GM18499 (cell line): ENCODE data around the gene ATF6.

Experiments used
- ATAC-seq: cut with Tn5 transposase; IDR thresholded peaks from one replicate; pipeline ENCODE4 v1.9.1; 2021; ENCODE audit warnings: moderate number of reproducible peaks; ENCODE audit not compliant: insufficient read depth, unreplicated experiment

Gene ATF6

DNA sequence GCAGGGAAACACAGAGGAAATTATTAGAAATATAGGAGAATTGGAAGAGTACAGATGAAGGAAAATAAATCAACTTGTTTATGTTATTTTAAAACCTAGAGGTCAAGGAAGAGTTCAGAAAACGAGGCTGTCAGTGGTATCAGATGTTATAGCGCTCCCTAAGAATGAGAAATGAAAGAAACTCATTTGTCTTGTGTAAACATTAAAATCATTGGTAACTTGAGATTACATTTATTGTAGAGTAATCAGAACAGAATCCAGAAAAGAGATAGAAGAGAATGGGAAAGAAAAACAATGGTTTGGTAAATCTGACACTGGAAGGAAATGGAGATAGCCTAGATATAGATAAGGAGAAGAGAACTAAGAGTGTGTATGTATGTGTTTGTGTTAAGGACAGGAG is 106.4 kb downstream of the ATF6 start:
- no peak for ATAC-seq

DNA sequence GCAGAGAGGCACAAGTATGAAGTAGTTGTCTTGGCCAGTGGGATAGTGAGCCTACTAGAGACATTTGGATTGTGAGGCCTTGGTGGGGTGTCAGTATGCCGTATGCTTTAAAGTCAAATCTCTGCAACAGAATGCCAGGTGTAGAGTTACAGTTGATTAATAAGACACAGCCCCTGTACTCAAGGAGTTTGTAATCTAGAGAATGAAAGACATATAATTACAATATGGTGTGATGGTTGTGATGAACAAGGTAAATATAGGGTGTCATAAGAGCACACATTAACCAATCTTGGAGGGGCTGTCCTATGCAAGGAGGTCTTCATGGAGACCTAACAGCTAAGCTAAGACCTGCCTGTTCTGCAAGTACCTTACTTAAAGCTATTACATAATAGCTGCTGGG is 113.1 kb downstream of the ATF6 start:
- no peak for ATAC-seq

DNA sequence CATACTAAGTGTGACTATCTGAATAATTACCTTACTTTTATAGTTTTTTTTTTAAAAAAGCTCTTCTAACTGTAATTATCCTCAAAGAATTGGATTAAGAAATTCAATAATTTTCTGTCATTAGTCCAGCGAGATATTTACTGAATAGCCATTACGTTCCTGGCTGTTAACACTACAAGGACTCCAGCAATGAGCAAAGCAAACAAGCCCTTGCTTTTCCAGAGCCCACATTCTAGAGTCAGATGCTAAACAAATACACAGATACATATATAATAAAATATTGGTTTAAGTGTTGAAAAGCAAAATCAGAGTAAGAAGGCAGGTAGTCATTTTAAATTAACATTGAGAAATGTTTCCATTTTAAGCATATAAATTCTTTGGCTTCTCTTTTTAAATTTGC is 118.4 kb downstream of the ATF6 start:
- ATAC-seq: no peak

DNA sequence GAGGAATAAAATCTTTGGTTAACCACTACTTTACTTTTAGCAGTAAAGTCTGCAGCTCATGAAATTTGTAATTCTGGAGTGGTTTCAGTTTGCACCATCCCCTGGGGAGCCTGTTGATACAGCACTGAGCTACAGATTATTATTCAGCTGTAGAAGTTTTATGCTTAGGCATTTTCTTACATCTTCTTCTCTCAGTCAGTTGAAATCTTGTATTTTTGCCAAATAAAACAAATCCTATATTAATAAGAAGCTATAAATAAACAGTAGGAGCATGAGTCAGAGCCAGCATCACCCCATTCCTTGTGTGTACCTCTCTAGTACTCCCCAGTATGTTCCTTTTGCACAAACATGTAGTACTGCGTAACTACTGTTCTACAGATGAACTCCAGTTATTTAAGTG is 118.9 kb downstream of the ATF6 start:
- no peak for ATAC-seq

DNA sequence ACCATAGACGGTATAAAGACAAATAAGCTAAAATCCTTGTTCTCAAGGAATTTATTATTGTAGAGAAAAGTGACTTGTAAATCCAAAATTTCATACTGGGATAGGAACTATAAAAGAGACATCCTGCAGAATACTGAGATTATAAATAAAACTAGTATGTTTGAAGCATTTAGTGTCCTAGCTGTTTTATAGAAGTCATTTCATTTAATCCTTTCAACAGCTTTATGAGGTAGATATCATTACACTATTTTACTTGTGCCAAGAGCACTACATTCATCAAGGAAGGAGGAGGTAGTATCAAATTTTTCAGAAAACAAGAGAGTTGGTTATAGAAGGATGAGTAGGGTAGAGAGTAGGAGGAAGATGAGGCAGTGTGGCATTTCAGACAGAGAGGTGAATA is 119.6 kb downstream of the ATF6 start:
- no peak for ATAC-seq

DNA sequence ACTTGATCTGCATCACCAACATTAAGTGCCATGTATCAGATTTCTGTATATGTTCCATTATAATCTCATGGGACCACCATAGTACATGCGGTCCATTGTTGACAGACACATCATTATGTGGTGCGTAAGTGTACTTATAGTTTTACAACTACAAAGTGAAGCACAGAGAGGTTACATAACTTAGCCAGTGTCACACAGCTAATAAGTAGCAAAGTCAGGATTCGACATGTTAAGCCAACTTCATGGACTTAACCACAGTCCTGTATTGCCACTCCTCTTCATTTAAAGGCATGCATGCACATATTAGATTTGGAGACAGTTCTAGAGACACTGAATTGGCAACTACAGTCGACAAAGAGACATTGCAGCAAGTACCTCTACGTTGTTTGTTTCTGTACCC is 120.5 kb downstream of the ATF6 start:
- no peak for ATAC-seq

DNA sequence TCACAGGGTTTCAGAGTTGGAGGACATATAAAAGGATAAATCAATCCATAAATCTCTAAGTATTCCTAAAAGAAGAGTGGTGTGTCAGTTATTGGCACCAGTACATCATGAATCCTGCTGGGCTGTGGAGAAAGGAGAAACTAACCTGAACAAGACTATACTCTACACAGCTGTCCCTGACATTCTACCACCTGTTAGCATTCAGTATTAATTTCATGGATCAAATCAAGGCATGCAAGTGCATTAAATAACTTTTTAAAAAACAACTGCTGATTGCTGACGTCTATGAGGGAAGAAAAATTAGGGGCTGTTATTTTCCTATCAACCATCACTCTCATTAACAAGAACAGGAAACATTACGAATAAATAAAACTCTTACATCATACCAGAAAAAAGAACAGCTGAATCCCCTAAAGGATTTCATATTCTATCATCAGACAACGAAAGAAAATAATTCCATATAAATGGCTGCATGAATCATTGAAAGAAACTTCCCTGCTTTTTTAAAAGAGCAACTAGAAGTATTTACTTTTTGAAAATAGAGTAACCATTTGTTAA is 121.7 kb downstream of the ATF6 start:
- no peak for ATAC-seq

DNA sequence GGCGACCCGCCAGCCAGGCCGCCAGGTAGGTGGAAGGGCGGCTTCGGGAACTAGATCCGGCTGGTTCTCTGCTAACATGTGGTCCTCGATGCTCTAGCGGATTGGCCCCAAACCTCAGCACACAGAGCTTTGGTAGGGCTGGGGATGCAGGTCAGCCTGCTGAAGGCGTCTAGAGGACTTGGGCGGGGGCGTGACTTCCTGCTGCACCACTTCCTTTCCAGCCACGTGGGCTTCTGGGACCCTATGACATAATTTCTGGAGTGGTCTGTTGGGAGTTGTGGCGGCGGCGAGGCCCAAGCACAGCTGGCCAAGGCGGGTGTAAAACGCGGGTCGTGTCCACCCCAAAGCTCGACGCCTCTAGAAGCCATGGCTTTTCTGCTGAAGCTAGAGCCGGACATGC is 124.5 kb downstream of the ATF6 start:
- no peak for ATAC-seq

DNA sequence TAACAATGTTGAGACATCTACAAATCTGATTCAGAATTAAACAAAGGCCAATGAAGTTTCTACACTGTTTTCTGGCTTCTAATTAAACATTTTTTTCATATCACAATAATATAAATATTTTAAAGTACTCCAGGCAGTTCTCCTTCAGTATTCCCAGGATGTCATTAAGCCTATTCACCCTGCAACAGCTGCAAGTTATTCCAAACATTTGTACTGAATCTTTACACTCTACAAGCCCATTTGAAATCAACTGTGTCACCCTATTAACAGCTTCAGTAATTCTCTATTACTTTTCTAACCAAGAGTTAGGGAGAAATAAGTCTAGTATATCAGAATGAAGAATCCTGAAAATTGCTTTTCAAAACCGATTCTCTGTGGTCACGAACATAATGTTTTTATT is 133.0 kb downstream of the ATF6 start:
- no peak for ATAC-seq

DNA sequence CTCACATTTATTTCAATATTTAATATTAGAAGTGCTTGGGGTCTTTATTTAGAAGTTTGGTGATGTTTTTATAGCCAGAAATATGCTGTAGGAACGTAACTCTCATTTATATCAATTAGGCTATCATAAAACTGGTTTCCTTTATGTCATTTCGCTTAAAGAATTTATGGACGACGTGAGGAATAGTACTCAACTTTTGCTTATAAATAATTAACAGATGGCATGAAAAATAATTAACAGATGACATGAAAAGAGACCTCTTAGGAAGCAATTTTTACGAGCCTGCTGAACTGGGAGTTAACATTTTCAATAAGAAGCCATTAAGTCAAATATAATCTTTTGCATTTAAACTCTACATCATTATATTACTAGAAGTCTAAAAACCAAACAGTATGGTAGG is 134.0 kb downstream of the ATF6 start:
- no peak for ATAC-seq

DNA sequence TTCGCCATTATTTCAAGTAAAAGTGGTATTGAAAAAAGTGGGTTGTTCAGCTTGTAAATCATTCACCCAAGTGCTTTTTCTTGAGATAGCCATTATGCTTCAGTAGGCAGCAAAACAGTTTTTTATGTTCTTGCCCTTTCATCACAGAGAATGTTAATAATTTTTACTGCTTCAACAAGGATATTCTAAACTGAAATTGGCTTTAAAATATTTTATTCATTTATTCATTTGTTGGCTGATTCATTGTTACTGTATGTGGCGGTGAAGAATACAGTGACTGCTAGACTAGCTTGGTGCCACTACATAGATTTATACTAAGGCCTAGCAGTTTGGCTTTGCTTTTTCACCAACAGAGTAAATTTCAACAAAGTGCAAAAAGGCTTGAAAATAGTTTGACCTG is 136.1 kb downstream of the ATF6 start:
- no peak for ATAC-seq

DNA sequence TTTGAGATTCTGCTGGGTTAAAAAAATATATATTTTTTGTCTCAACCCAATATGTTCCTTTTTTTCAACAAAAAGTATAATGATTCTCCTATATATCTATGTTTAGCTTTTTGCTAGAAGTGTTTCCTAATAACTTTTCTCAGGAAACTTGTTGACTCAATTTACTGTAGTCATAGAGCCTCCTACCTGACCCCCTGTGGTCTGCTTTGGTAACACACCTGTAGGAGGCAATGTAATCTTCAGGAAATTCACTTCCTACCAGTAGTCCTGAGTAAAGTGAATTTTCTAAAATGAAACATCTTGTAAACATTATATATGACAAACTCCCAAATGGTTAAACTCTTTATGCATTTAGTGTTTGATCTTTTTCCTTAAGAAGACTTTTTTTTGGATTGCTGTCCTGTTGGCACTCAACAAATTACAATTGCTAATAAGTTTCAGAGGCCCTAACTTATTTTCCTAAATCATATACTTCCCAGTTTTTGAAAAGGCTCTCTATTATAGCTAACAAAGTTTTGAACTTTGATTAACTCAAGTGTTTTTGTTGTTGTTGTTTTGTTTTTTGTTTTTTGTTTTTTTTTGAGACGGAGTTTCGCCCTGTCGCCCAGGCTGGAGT is 139.3 kb downstream of the ATF6 start:
- ATAC-seq: no peak

DNA sequence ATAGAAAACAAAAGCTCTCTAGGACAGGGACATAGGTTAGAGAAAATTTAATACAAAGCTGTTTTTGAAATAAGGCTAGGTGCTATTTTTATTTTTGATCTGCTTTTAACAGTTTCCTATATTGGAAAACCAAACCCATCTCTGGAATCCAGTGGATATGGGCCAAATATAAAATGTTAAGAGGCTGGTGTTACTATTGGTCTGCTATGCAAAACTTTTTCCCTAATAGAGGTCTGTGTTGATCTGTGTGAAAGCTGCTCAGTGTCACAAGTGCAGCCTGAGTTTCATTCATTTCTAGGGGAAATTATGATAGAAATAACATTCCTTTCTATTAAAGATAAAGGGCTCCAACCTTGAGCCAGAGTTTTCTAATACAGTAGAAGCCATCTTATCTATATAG is 141.1 kb downstream of the ATF6 start:
- ATAC-seq: no peak

DNA sequence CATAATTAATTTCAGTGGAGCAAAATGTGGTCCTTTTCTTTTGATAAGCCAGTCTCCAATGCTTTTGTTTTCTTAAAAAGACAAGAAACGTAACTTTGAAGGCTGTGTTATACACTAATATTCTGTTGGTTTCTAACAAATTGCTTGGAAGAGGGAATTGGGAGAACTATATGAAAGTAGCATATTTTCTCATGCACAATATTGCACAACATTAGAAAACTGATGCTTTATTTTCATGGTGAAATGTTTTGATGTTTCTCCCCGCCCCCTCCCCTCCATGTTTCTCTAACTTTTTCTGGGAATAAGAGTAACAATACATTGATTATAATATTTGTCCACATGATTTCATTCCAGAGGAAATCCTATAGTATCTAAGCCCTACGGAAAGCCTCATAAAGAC is 142.1 kb downstream of the ATF6 start:
- ATAC-seq: no peak

DNA sequence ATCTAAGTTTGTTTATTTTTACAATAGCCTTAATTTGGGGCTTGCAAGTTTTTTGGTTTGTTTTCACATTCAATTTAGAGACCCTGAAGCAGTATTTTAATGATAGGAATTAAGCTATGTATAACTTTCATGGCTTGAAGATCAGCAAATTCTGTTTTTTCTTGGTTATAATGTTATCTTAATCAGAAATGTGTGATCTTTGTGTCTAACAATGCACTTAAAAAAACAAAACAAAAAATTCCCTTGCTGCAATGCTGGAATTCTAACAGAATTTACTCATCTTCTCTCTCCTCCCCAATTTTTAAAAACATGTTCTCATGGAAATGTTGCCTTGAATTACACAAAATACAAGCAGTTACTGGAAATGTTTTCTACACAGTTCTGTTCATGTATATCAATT is 144.5 kb downstream of the ATF6 start:
- no peak for ATAC-seq

DNA sequence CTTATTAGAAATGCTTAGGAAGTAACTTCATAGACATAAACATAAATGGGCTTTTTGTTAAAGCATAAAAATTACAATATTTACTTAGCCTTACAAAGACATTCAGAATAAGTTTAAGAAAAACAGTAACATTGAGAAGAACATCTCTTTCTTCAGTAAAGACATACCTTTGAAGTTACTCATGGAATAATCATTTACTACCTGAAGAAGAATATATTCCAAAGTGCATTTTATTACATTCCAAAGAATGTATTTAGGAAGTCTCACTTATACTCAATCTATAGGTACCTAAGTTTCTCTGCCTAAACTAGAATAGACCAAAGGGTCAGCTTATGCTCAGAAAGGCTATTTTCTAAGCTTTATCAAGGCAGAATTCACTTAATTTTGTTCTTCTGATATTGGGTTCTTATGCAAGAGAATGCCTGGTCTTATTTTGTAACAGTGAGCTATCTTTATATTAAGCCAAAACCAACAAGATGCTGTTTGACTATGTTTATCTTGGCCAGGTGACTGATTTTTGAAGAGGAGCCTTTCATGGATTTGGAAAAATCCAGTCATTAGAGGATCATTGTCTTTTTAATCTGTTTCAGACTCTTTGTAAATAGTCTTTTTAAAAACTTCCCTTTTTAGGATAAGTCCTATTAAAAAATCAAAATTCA is 147.5 kb downstream of the ATF6 start:
- ATAC-seq: no peak

DNA sequence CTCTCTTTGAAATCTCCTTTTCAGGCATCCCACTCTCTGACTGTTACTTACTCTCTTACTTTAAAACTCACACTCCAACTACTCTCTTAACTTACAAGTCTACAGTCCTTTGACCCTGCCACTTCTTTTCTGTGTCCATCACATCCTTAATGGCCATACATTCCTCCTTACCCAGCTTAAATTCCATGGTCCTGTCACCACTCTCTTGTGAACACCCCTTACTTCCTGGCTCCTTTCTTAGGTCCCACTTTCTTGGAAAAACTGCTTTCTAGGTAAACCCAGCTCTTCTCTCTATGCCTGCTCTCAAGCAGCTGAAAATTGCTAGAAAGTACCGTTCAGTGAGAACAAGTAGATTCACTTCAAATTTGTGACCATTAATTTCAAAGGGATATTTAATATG is 148.5 kb downstream of the ATF6 start:
- no peak for ATAC-seq

DNA sequence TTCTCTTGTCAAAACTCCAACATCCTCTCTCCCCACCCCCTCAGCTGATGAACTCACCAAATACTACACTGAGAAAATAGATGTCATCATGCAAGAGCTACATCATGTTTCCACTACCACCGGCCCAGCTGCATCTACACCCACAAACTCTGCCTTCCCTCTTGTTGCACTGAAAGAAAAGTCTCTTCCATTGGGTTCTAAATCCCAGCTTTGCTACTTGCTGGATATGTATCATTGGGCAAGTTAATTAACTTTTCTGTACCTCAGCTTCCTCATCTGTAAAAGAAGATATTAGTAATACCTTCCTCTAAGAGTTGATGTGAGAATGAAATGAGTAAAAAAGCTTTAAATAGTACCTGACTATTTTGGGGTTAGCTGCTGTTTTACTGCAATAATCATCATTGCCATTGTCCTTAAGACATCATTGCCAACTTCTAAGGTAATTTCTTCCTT is 149.0 kb downstream of the ATF6 start:
- peak; percentile 84 for ATAC-seq

DNA sequence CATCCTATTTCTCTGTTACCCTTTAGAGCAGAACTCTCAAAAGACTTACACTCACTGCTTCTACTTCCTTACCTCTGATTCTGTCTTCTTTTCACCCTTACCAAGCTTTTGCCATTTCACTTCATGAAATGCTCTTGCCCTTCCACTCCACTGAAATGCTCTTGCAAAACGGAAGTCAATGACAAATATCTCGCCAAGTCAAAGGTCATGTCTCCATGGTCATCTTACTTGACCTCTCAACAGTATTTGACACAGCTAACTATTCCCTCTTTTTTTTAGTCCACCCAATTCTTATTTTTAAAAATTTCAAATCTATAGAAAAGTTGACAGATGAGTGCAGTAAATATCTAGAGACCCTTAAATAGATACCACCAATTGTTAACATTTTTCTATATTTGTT is 149.9 kb downstream of the ATF6 start:
- ATAC-seq: no peak

DNA sequence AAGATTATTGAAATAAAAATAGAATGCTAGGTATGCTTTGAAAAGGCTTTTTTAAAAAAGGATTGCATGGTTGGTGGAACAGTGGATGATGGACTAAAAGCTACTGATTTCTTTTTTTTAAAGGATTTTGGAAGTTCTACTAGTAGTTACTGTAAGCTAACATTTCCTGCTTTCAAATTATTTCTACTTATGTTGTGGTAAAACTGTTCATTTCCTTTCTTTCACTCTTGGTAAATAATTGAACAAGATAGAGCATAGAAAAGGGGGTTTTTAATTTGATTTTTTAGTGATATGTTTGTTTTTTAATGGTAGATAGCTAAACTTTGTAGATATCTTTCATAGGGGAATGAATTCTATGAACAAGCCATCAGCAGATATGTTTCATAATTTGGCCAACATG is 153.1 kb downstream of the ATF6 start:
- ATAC-seq: no peak

DNA sequence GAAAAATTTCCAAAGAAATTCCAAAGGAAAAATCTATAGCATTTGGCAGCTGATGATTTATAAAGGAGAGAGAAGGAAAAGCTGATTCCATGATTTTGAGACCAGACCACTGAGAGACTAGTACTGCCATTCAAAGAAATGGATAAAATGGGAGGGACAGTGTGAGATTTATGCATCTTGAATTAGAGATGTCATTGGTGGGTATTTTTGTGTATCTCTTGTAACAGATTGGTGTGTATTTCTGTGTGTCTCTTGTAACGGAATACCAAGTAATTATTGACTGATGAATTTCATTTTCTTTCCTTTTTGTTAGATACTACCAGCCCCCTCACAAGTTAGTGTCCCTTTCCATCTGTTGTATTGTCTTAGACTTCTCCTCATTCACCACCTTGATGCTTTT is 155.4 kb downstream of the ATF6 start:
- no peak for ATAC-seq

DNA sequence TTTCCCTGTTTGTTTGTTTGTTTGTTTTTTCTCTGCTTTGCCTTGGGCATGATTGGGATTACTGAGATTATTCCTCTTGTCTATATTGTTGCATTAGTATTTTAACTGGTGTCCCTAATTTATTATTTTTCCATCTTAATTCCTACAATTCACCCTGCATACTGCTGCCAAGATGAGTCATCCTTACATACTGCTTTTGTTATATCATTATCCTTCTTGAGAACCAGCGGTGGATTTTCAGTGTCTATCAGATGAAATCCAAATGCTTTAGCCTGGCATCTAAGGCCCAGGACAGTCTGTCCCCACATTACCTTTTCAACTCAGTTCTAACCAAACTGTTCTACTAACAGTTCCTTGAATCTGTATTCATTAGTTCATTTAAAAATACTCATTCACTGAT is 155.9 kb downstream of the ATF6 start:
- ATAC-seq: no peak
